Prostate gland (tissue), 2 donors: ENCODE data around the gene ADD3.

Source experiments
- POLR2AphosphoS5 ChIP-seq: sonication (generic); formaldehyde crosslinking; IDR thresholded peaks from one replicate; pipeline ENCODE4 v1.6.1; 2017; ENCODE audit warnings: antibody characterized with exemption
- TF ChIP-seq, protein P1 (sequence below), 4 experiments: fragments of 200-600 bp in 2 of 4; fragments of 450-650 bp in 2 of 4; sonication (generic) in 2 of 4; IDR thresholded peaks; 1 replicate in 3 of 4; 2 replicates in 1 of 4; pipeline ENCODE4 v1.5.1; 2016 to 2019; ENCODE audit warnings: antibody characterized with exemption in 4 of 4, mild to moderate bottlenecking in 2 of 4, moderate library complexity in 2 of 4

DNA sequence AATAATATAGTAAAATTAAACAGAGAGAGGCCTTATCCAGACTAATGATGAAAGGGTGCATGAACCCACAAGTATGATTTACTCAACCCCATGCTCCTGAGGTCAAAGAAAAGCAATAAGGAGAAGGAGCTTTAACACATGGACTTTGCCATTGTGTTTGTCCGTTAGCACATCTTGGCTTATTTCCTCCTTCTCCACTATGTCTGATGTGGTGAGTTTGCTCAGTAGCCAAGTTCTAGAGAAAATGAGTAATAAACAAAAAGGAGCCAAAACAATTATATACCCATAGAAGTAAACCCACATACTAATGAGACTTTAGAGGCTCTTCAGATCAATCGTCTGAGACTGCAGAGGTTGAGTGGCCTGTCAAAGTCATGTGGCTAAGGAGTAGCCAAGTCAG is 26.1 kb upstream of the ADD3 start:
- TF ChIP-seq, protein P1, sequence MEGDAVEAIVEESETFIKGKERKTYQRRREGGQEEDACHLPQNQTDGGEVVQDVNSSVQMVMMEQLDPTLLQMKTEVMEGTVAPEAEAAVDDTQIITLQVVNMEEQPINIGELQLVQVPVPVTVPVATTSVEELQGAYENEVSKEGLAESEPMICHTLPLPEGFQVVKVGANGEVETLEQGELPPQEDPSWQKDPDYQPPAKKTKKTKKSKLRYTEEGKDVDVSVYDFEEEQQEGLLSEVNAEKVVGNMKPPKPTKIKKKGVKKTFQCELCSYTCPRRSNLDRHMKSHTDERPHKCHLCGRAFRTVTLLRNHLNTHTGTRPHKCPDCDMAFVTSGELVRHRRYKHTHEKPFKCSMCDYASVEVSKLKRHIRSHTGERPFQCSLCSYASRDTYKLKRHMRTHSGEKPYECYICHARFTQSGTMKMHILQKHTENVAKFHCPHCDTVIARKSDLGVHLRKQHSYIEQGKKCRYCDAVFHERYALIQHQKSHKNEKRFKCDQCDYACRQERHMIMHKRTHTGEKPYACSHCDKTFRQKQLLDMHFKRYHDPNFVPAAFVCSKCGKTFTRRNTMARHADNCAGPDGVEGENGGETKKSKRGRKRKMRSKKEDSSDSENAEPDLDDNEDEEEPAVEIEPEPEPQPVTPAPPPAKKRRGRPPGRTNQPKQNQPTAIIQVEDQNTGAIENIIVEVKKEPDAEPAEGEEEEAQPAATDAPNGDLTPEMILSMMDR (IDR thresholded peaks at IDR 0.05), result no peak
- TF ChIP-seq POLR2AphosphoS5, result no peak
